Glutamatergic neuron (in vitro differentiated cells): Measurements from ENCODE around the gene RAD51B. TPM values are rescaled to one million over a fixed set of nuclear protein-coding genes. Genes with fewer than 3 reads are reported as not detected.

Experiments used
- DNase-seq: peaks from one replicate; pipeline ENCODE4 v3.0.0; 2022
- H3K27ac Mint-ChIP-seq: one replicate; pipeline ENCODE4 v1.8.0; 2020; ENCODE audit warnings: mild to moderate bottlenecking, mixed read lengths, inconsistent platforms; ENCODE audit not compliant: unreplicated experiment
- H3K27me3 Mint-ChIP-seq: one replicate; pipeline ENCODE4 v1.8.0; 2020; ENCODE audit warnings: mild to moderate bottlenecking, moderate library complexity, mixed read lengths, inconsistent platforms; ENCODE audit not compliant: unreplicated experiment
- H3K36me3 Mint-ChIP-seq: one replicate; pipeline ENCODE4 v1.8.0; 2020; ENCODE audit warnings: mild to moderate bottlenecking, mixed read lengths, inconsistent platforms; ENCODE audit not compliant: unreplicated experiment
- H3K4me1 Mint-ChIP-seq: one replicate; pipeline ENCODE4 v1.8.0; 2020; ENCODE audit warnings: mild to moderate bottlenecking, low read depth, mixed read lengths, inconsistent platforms; ENCODE audit not compliant: unreplicated experiment
- H3K4me3 Mint-ChIP-seq: one replicate; pipeline ENCODE4 v1.8.0; 2020; ENCODE audit warnings: mild to moderate bottlenecking, mixed read lengths, inconsistent platforms; ENCODE audit not compliant: unreplicated experiment
- H3K9me3 Mint-ChIP-seq: one replicate; pipeline ENCODE4 v1.8.0; 2020; ENCODE audit warnings: mild to moderate bottlenecking, moderate library complexity, mixed read lengths, inconsistent platforms; ENCODE audit not compliant: unreplicated experiment
- CTCF ChIP-seq: fragments of 200-600 bp; sonication (generic); IDR thresholded peaks from one replicate; pipeline ENCODE4 v1.5.0; 2021; ENCODE audit not compliant: partially characterized antibody, unreplicated experiment
- total RNA-seq: library from RNA; stranded (reverse); fragmentation: NEBNext Ultra II Directional; extraction: Animal tissue kit (Norgen Biotek cat#: 25700); gene quantifications from one replicate; pipeline ENCODE4 v1.2.1, GENCODE V29; 2021; ENCODE audit not compliant: unreplicated experiment

Gene RAD51B
- total RNA-seq, 1 donor from 2014 or later = 9.7 TPM

- Mint-ChIP-seq H3K36me3 (peaks cover 5% of the 10 kb centered on the region), H3K27me3 (no peaks in the 10 kb centered on the region), H3K4me3 (no peak overlapping the region), H3K9me3 (no peaks in the 10 kb centered on the region), H3K4me1 (no peaks in the 10 kb centered on the region), H3K27ac (no peak overlapping the region)
- no peak for DNase-seq
- no peak for TF ChIP-seq CTCF
Observed at GRCh38 chr14:68722968-68723566, 903.5 kb downstream of the RAD51B start.

DNA sequence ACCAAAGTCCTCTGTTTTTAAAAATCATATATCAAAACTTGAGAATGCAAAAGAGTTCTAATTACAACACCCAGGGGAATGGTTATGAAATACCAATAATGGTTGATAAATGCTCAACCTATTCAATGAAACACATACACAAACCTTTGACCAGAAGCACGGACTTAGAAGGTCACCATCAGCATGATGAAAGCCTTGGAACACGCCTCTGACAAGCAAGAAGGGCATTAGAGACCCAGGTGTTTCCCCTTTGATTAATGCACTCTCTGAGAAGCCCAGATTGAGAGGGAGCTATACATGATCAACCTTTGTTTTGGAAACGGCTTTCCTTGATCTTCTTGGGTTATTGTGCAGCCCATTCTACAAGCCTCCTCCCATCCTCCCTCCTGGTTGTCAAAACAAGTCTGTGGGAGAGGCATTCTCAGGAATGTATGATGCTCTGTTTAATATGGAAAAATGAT, 904.3 kb downstream of the RAD51B start:
- Mint-ChIP-seq H3K4me3 (no peak overlapping the region), H3K27ac (no peak overlapping the region), H3K9me3 (no peaks in the 10 kb centered on the region), H3K36me3 (peaks cover 5% of the 10 kb centered on the region), H3K4me1 (no peaks in the 10 kb centered on the region), H3K27me3 (no peaks in the 10 kb centered on the region)
- TF ChIP-seq CTCF = no peak
- DNase-seq = no peak

GRCh38 chr14:68724914-68725313, 905.3 kb downstream of the RAD51B start:
- no peaks in the 10 kb centered on the region for H3K27me3 Mint-ChIP-seq
- no peak for TF ChIP-seq CTCF
- DNase-seq = no peak
- H3K4me1 Mint-ChIP-seq = no peaks in the 10 kb centered on the region
- no peaks in the 10 kb centered on the region for H3K36me3 Mint-ChIP-seq
- no peak overlapping the region for H3K27ac Mint-ChIP-seq
- H3K4me3 Mint-ChIP-seq = no peak overlapping the region
- H3K9me3 Mint-ChIP-seq = no peaks in the 10 kb centered on the region

DNA sequence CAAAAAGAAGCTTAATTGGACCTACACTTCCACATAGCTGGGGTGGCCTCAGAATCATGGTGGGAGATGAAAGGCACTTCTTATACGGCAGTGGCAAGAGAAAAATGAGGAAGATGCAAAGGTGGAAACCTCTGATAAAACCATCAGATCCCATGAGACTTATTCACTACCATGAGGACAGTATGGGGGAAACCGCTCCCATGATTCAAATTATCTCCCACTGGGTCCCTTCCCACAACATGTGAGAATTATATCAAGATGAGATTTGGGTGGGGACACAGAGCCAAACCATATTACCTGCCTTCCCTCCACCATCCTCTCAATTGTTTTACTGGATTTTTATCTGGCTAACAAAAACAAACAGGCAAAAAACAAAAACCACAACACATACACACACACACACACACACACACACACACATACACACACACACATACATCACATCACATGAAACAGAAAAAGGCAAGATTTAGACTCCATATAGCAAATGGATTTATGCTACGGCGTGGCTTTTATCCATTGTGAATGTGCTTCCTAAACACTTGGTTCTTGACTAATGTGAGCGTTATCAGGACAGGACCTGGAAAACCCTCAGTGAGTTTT, 906.6 kb downstream of the RAD51B start:
- no peaks in the 10 kb centered on the region for H3K9me3 Mint-ChIP-seq
- no peak for TF ChIP-seq CTCF
- peaks cover 7% of the 10 kb centered on the region for H3K4me1 Mint-ChIP-seq
- DNase-seq = no peak
- H3K27me3 Mint-ChIP-seq = no peaks in the 10 kb centered on the region
- H3K4me3 Mint-ChIP-seq = no peak overlapping the region
- no peaks in the 10 kb centered on the region for H3K36me3 Mint-ChIP-seq
- H3K27ac Mint-ChIP-seq = no peak overlapping the region

GRCh38 chr14:68727315-68728047, 907.9 kb downstream of the RAD51B start:
- no peak overlapping the region for H3K4me3 Mint-ChIP-seq
- DNase-seq = no peak
- H3K27ac Mint-ChIP-seq = no peak overlapping the region
- TF ChIP-seq CTCF = no peak
- no peaks in the 10 kb centered on the region for H3K9me3 Mint-ChIP-seq
- no peaks in the 10 kb centered on the region for H3K36me3 Mint-ChIP-seq
- peaks cover 7% of the 10 kb centered on the region for H3K4me1 Mint-ChIP-seq
- peaks cover 2% of the 10 kb centered on the region for H3K27me3 Mint-ChIP-seq
